Sigmoid colon (tissue), 7 donors: ENCODE results near the gene SPTBN1. TPM values are rescaled to one million over a fixed set of nuclear protein-coding genes. Genes with fewer than 3 reads are reported as not detected.

Experiments used
- DNase-seq: peaks from one replicate; pipeline ENCODE4 v3.0.0-alpha.2; 2019
- H3K27ac ChIP-seq, 4 donors: fragments of 200-600 bp; sonication (generic); one replicate each; pipeline ENCODE4 v1.5.1; 2016 to 2019; ENCODE audit warnings: mild to moderate bottlenecking in 1 of 4
- H3K27me3 ChIP-seq, 3 donors: fragments of 200-600 bp; sonication (generic); one replicate each; pipeline ENCODE4 v1.5.1; 2019; ENCODE audit warnings: mild to moderate bottlenecking in 1 of 3
- H3K36me3 ChIP-seq, 4 donors: fragments of 200-600 bp; sonication (generic); one replicate each; pipeline ENCODE4 v1.5.1; 2016 to 2019
- H3K4me1 ChIP-seq, 4 donors: fragments of 200-600 bp; sonication (generic); one replicate each; pipeline ENCODE4 v1.5.1; 2017 to 2019
- H3K4me3 ChIP-seq, 4 donors: fragments of 200-600 bp; sonication (generic); one replicate each; pipeline ENCODE4 v1.5.1; 2017 to 2019; ENCODE audit warnings: mild to moderate bottlenecking in 2 of 4, moderate library complexity in 1 of 4
- H3K9me3 ChIP-seq, 4 donors: fragments of 200-600 bp in 3 of 4; sonication (generic) in 3 of 4; one replicate each; pipeline versions ENCODE4 v1.5.1 to v1.6.1; 2013 to 2019
- EP300 ChIP-seq, 4 donors: sonication (generic); formaldehyde crosslinking; IDR thresholded peaks; one replicate each; pipeline ENCODE4 v1.6.1; 2017; ENCODE audit warnings: antibody characterized with exemption in 4 of 4
- POLR2A ChIP-seq, 2 donors: fragments of 450-650 bp; IDR thresholded peaks; one replicate each; pipeline ENCODE4 v1.6.1; 2016; ENCODE audit warnings: antibody characterized with exemption in 2 of 2, mild to moderate bottlenecking in 2 of 2, moderate library complexity in 2 of 2
- POLR2AphosphoS5 ChIP-seq, 4 donors: sonication (generic); formaldehyde crosslinking; IDR thresholded peaks; one replicate each; pipeline ENCODE4 v1.6.1; 2017; ENCODE audit warnings: antibody characterized with exemption in 4 of 4
- WGBS, 2 donors: extraction: QIAGEN DNeasy Blood & Tissue Kit; methylation state at CpG; one replicate each; pipeline ENCODE4 v1.1.7; 2013; 5-methylcytosine and 5-hydroxymethylcytosine counted together
- intact Hi-C: fragments of 100-400 bp; cut with DNase I; formaldehyde crosslinking; loops from one replicate; pipeline ENCODE4 v1.15.1; 2023
- polyA plus RNA-seq, 3 donors: library from polyadenylated mRNA; stranded (reverse); fragments of 200-250 nt; gene quantifications; one replicate each; pipeline ENCODE4 v1.2.3, GENCODE V29; 2013
- total RNA-seq, 4 donors: library from RNA; depleted of rRNA; stranded (reverse); fragments of >200 nt; gene quantifications; one replicate each; pipeline ENCODE4 v1.1.0, GENCODE V29; 2016
- TF ChIP-seq, protein P1 (sequence below), 4 experiments: fragments of 450-650 bp in 3 of 4; fragments of 200-600 bp in 1 of 4; IDR thresholded peaks; one replicate each; pipeline ENCODE4 v1.5.1; 2016 to 2019; ENCODE audit warnings: antibody characterized with exemption in 4 of 4, mild to moderate bottlenecking in 3 of 4, moderate library complexity in 2 of 4
- donor health status: healthy with polysubstance abuse.
- donor health status: Bipolar disorder and iron deficiency.
- donor health status: healthy.

SPTBN1 gene
- total and polyA plus RNA-seq, 7 donors, result 23.1 to 273 (median 169) TPM

DNA sequence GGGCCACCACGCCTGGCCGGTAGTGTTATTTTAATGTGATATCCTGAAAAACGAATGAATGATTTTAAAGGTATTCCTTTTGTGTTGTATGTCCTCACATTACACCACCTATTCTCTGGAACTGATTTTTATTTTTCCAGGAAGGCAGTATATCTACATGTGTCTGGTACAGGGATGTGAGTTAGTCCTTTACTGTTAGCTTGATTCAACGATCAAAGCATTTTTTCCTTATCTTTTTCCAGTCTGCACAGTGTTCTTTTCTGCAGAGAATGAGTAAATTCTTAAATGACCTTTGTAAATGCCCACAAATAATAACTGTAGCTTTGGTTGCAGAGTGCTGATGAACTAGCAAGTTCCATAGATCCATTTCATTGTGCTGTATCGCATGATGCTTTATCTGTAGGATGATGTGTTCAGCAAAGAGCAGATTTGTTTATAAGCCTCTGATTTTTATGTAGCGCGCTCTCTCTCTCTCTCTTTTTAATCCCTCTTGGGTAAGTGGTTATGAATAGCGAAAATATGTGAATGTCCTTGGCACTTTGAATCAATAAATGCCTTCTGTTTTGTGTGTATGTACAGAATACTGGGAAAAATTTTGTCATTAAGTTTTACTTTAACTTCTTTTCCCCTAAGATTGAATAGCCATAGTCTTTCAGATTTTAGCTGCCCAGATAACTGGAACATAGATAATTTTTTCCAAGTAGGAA lies 184.9 kb downstream of the SPTBN1 start:
- Histone ChIP-seq H3K4me3 (no peak overlapping the region), H3K36me3 (peaks cover 22 to 55% (median 27%) of the 10 kb centered on the region in 4 donors), H3K27ac (peak overlapping the region in 3 of 4 donors; percentile 27 to 38 (median 30)), H3K27me3 (no peaks in the 10 kb centered on the region), H3K9me3 (no peaks in the 10 kb centered on the region), H3K4me1 (peaks cover 0 to 55% (median 46%) of the 10 kb centered on the region in 4 donors)
- no peak for DNase-seq
- 71 to 80% methylated on average over 8 of the region's 8 CpGs for WGBS, 2 donors
- no peak for TF ChIP-seq EP300 (IDR thresholded peaks at IDR 0.05)
- TF ChIP-seq POLR2A (IDR thresholded peaks at IDR 0.05), result no peak
- TF ChIP-seq POLR2AphosphoS5 (IDR thresholded peaks at IDR 0.05), result no peak
- TF ChIP-seq, protein P1, sequence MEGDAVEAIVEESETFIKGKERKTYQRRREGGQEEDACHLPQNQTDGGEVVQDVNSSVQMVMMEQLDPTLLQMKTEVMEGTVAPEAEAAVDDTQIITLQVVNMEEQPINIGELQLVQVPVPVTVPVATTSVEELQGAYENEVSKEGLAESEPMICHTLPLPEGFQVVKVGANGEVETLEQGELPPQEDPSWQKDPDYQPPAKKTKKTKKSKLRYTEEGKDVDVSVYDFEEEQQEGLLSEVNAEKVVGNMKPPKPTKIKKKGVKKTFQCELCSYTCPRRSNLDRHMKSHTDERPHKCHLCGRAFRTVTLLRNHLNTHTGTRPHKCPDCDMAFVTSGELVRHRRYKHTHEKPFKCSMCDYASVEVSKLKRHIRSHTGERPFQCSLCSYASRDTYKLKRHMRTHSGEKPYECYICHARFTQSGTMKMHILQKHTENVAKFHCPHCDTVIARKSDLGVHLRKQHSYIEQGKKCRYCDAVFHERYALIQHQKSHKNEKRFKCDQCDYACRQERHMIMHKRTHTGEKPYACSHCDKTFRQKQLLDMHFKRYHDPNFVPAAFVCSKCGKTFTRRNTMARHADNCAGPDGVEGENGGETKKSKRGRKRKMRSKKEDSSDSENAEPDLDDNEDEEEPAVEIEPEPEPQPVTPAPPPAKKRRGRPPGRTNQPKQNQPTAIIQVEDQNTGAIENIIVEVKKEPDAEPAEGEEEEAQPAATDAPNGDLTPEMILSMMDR (IDR thresholded peaks at IDR 0.05), result no peak
- intact Hi-C loops, result loop anchor here (10.0 kb wide), 1 partner anchor 436 kb away; no protein-coding TSS in a partner anchor

- TF ChIP-seq POLR2A (IDR thresholded peaks at IDR 0.05), result no peak
- TF ChIP-seq POLR2AphosphoS5 (IDR thresholded peaks at IDR 0.05), result no peak
- Histone ChIP-seq H3K27ac (peak overlapping the region in 3 of 4 donors; percentile 11 to 38 (median 30)), H3K9me3 (no peaks in the 10 kb centered on the region), H3K4me1 (peaks cover 0 to 55% (median 46%) of the 10 kb centered on the region in 4 donors), H3K27me3 (no peaks in the 10 kb centered on the region), H3K4me3 (no peak overlapping the region), H3K36me3 (peaks cover 22 to 65% (median 34%) of the 10 kb centered on the region in 4 donors)
- no peak for DNase-seq
- 88 to 89% methylated on average over 8 of the region's 8 CpGs for WGBS, 2 donors
- intact Hi-C loops, result loop anchor here (10.0 kb wide), 1 partner anchor 437 kb away; no protein-coding TSS in a partner anchor
Observed at GRCh38 chr2:54641988-54642387, 185.9 kb downstream of the SPTBN1 start.

DNA sequence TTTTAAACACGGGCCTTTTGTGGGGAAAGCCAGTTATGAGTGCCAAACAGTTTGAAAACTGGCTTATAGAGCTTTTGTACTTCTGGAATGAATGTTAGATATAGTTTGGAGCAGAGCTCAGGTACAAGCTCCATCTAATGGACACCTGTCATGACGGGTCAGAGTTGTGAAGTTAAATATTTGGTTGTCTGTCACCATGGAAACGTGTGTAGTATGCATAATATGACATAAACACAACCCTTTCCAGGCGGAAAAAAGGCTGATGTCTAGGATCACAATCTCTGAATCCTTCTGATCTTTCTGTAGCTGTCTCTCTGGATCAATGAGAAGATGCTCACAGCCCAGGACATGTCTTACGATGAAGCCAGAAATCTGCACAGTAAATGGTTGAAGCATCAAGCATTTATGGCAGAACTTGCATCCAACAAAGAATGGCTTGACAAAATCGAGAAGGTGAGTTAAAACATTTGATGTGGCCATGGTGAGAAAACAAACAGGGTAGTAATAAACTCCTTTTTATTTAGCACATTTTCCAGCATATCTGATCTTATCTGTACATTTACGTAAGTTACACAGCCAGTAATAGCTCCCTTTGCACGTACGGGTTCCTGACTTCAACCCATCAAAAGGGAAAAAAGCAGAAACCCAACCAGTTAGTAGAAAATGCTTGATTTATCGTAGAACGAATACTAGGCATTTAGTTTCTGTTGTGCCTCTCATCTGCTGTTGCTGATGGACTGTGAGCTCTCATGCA lies 186.7 kb downstream of the SPTBN1 start:
- no peak overlapping the region for H3K27ac ChIP-seq
- peaks cover 20 to 68% (median 43%) of the 10 kb centered on the region in 4 donors for H3K36me3 ChIP-seq
- H3K4me3 ChIP-seq, result no peak overlapping the region
- no peak for TF ChIP-seq EP300 (IDR thresholded peaks at IDR 0.05)
- TF ChIP-seq POLR2A (IDR thresholded peaks at IDR 0.05), result no peak
- intact Hi-C loops, result loop anchor here (10.0 kb wide), 1 partner anchor 438 kb away; no protein-coding TSS in a partner anchor
- peaks cover 0 to 58% (median 47%) of the 10 kb centered on the region in 4 donors for H3K4me1 ChIP-seq
- 55 to 77% methylated on average over 11 of the region's 11 CpGs for WGBS, 2 donors
- no peaks in the 10 kb centered on the region for H3K27me3 ChIP-seq
- H3K9me3 ChIP-seq, result no peaks in the 10 kb centered on the region
- no peak for DNase-seq

GRCh38 chr2:54644236-54644635 lies 188.1 kb downstream of the SPTBN1 start:
- 84 to 89% methylated on average over 4 of the region's 4 CpGs for WGBS, 2 donors
- intact Hi-C loops, result loop anchor here (10.0 kb wide), 1 partner anchor 439 kb away; no protein-coding TSS in a partner anchor
- H3K9me3 ChIP-seq, result no peaks in the 10 kb centered on the region
- TF ChIP-seq, protein P1 (IDR thresholded peaks at IDR 0.05), result no peak
- TF ChIP-seq POLR2A (IDR thresholded peaks at IDR 0.05) (no peak), POLR2AphosphoS5 (IDR thresholded peaks at IDR 0.05) (no peak), EP300 (IDR thresholded peaks at IDR 0.05) (no peak)
- H3K27me3 ChIP-seq, result no peaks in the 10 kb centered on the region
- H3K36me3 ChIP-seq, result peaks cover 14 to 68% (median 50%) of the 10 kb centered on the region in 4 donors
- no peak overlapping the region for H3K27ac ChIP-seq
- H3K4me1 ChIP-seq, result peaks cover 0 to 47% (median 39%) of the 10 kb centered on the region in 4 donors
- no peak overlapping the region for H3K4me3 ChIP-seq
- DNase-seq, result no peak

DNA sequence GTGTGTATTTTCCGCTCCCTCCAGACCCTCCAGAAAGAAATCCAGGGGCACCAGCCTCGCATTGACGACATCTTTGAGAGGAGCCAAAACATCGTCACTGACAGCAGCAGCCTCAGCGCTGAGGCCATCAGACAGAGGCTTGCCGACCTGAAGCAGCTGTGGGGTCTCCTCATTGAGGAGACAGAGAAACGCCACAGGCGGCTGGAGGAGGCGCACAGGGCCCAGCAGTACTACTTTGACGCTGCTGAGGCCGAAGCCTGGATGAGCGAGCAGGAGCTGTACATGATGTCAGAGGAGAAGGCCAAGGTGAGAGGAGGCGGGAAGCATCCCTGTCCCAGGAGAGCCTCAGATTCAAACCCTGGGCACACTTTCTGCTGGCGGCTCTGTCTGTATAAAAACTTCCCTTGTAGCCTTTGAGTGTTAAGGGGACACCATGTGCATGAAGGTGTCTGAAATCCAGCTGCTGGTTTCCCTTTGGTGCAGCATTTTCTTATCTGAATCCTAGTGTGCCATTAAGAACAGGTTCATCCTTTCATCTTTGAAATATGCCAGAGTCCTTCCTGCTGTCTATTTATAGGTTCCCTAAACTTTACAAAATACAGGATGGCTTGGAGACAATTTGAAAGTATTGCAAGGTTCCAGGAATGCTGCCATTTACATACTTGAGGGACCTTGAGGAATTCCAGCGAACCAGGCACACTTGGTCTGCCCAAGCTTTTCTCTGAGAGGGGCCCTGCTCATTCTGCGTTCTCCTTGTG lies 190.2 kb downstream of the SPTBN1 start:
- peak overlapping the region; percentile 16 to 69 (median 56) for H3K27ac ChIP-seq
- H3K27me3 ChIP-seq, result no peaks in the 10 kb centered on the region
- no peaks in the 10 kb centered on the region for H3K9me3 ChIP-seq
- WGBS, 2 donors, result 92 to 96% methylated on average over 16 of the region's 16 CpGs
- DNase-seq, result no peak
- TF ChIP-seq POLR2A (IDR thresholded peaks at IDR 0.05), result no peak
- TF ChIP-seq POLR2AphosphoS5 (IDR thresholded peaks at IDR 0.05), result peak in 3 of 4 donors; percentile 43 to 65 (median 51)
- no peak overlapping the region for H3K4me3 ChIP-seq
- intact Hi-C loops, result loop anchor here (10.0 kb wide), 1 partner anchor 442 kb away; no protein-coding TSS in a partner anchor
- peaks cover 0 to 26% (median 23%) of the 10 kb centered on the region in 4 donors for H3K4me1 ChIP-seq
- peaks cover 26 to 88% (median 66%) of the 10 kb centered on the region in 4 donors for H3K36me3 ChIP-seq
